NCI-H1694 treated with DMSO at 0.1 percent for 48 hours (cell line): ENCODE measurements around the gene VAV1.
"Not testable (repeated sequence)": the region's sequence is repeated elsewhere in the genome, so short reads cannot be mapped to it uniquely, and the experiment has no call there.

Experiments used
- DNase-seq: peaks from one replicate; lab custom pipeline; 2025; lab: John Stamatoyannopoulos, UW

VAV1 gene

DNA sequence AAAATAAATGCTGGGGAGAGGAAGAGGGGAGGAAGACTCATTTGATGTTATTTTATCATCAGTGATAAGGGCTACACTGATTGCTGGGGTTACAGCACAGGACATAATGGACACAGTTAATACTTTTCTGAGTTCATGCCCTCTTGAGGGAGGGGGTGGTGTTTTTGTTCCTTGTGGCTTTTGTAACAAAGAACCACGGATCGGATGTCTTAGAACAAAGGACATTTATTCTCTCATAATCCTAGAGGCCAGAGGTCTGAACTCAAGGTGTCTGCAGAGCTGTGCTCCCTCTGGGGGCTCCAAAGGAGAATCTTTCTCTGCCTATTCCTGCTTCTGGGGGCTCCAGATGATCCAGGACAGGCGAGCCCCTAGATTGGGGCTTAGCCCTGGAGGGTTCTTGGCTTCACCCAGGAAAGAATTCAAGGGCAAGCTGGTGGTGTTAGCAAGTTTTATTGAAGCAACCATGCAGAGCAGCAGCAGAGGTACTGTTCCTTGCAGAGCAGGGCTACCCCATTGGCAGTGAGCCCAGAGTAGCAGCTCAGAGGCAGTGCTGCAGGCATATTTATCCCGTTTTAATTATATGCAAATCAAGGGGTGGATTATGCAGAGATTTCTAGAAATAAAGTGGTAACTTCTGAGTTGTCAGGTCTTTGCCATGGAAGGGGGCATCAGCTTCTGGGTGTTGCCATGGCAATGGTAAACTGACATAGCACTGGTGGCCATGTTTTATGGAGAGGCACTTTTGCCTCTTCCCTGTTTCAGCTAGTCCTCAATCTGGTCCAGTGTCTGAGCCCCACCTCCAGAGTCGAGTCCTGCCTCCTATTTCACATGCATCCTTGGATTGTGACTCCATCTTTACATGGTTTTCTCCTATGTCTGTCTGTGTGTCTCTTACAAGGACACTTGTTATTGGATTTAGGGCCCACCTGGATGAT lies 18.0 kb downstream of the VAV1 start:
- no peak for DNase-seq

DNA sequence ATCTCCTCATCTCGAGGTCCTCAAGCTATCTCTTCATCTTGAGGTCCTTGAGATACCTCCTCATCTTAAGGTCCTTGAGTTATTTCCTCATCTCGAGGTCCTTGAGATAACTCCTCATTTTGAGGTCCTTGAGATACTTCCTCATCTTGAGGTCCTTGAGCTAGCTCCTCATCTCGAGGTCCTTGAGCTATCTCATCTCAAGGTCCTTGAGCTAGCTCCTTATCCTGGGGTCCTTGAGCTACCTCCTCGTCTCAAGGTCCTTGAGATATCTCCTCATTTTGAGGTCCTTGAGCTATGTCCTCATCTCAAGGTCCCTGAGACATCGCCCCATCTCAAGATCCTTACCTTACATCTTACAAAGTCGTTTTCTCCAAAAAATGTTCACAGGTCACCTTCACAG lies 18.7 kb downstream of the VAV1 start:
- no peak for DNase-seq

- DNase-seq = no peak
Observed at GRCh38 chr19:6793411-6793810, 20.9 kb downstream of the VAV1 start.

GRCh38 chr19:6793973-6794372 lies 21.5 kb downstream of the VAV1 start:
- no peak for DNase-seq

DNA sequence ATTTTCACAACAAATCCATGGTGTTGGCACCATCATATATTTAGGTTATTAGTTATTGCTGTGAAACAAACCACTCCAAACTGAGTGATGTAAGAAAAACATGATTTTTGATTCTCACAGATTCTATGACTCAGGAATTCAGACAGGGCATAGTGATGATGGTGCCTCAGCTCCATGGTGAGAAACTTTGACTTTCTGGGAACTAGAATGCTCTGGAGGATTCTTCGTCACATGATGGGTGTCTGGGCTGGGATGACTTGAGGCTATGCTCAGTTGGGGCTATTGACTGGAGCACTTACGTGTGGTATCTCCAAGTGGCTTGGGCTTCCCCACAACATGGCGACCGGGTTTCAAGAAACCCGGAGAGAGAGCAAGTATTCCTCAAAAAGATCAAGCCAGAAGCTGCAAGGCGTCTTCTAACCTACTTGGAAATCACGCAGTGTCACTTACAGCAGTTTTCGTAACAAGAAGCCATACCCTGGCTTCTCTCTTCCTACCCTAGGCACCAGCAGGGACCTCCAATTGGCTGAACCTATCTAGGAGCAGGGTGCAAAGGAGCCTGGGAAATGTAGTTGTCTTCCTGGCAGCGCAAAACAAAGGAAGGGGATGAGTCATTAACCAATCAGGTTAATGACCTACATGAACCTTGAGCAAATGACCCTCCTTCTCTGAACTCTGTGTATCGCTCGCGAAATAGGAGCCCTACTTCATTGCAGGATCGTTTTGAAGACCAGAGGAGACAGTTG lies 22.4 kb downstream of the VAV1 start:
- DNase-seq = no peak

DNA sequence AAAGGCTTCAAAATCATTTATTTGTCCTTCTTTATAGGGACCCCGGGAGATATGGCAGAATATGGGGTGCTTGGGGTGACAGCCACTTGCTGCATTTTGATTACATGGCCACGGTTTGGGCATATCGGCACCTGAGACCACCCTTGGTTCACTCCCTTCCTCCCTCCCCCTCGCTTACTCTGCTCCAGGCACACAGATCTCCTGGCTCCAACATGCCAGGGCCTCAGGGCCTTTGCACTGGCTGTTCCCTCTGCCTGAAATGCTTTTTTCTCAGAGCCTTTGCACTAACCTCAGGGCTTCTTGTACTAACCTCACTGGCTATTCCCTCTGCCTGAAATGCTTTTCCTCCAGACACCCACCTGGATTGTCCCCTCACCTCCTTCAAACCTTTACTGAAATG lies 23.8 kb downstream of the VAV1 start:
- no peak for DNase-seq

DNA sequence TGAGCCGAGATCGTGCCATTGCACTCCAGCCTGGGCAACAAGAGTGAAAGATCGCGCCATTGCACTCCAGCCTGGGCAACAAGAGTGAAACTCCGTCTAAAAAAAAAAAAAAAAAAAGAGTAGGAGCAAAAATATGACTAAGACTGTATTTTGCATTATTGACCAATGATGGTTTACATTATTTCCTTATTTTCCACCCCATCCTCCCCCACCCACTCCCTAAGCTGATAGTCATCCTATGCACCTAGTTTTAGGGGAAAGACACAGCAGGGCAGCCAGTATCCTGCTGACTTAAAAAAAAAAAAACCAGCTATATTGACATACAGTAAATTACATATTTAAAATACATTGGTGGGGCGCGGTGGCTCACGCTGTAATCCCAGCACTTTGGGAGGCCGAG lies 25.1 kb downstream of the VAV1 start:
- no peak for DNase-seq

DNA sequence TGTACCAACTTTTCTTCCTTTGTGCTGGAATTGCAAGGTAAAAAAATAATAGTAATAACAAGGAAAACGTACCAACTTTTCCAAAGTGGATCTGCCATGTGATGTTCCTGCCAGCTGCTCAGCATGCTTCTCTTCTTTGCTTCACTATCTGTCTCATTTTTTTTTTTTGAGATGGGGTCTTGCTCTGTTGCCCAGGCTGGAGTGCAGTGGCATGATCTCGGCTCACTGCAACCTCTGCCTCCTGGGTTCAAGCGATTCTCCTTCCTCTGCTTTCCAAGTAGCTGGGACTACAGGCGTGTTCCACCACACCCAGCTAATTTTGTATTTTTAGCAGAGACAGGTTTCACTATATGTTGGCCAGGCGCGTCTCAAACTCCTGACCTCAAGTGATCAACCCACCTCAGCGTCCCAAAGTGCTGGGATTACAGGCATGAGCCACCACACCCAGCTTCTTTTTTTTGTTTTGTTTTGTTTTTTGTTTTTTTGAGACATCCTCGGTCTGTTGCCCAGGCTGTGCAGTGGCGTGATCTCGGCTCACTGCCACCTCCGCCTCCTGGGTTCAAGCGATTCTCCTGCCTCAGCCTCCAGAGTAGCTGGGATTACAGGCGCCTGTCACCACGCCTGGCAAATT lies 27.8 kb downstream of the VAV1 start:
- not testable (repeated sequence) for DNase-seq

GRCh38 chr19:6800991-6801484 lies 28.5 kb downstream of the VAV1 start:
- no peak for DNase-seq

- DNase-seq = no peak
Observed at GRCh38 chr19:6801485-6802086, 29.1 kb downstream of the VAV1 start.

- DNase-seq = no peak
Observed at GRCh38 chr19:6802336-6803035, 30.0 kb downstream of the VAV1 start.

GRCh38 chr19:6803036-6803404 lies 30.5 kb downstream of the VAV1 start:
- no peak for DNase-seq

DNA sequence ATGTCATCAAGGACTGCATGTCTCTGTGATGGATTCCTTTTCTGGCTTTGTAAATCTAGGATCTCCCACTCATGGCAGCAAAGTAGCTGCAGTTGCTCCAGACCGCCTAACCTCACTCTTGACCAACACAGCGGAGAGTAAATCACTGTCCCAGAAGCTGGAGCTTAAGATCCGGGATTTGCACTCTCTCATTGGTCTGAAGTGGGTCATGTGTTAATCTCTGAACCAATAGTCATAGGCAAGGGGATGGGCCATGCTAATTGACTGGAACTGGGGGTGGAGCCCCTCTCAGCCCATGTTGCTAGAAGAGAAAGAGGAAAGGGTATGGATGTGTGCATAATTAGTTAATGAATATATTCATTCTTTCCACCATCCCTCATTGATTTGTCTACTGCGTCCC lies 34.0 kb downstream of the VAV1 start:
- no peak for DNase-seq

DNA sequence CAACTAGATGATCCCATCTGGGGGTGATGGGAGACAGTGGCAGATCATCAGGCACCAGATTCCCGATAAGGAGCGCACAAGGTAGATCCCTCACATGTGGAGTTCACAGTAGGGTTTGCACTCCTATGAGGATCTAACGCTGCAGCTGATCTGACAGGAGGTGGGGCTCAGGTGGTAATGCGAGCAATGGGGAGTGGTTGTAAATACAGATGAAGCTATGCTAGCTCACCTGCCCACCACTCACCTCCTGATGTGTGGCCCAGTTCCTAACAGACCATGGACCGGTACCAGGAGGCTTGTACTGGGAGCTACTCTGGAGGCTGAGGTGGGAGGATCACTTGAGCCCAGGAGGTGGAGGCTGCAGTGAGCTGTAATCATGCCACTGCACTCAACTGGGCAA lies 34.8 kb downstream of the VAV1 start:
- DNase-seq = no peak

DNA sequence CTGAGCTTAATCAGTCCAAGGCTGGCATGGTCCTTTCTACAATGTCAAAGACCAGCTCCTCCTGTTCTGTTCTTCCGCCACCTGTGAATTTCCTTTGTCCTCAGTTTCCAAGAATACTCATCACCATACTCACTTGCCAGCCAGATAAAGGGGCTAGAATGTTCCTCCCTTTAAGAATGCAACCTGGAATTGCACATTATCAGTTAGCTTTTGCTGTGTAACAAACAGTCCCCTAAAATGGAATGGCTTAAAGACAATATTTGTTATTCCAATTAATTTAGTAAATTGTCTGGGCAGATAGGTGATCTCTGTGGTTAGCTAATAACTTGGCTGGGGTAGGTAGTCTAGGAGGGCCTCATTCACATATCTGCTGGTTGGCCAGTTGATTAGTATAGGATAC lies 36.0 kb downstream of the VAV1 start:
- no peak for DNase-seq

DNA sequence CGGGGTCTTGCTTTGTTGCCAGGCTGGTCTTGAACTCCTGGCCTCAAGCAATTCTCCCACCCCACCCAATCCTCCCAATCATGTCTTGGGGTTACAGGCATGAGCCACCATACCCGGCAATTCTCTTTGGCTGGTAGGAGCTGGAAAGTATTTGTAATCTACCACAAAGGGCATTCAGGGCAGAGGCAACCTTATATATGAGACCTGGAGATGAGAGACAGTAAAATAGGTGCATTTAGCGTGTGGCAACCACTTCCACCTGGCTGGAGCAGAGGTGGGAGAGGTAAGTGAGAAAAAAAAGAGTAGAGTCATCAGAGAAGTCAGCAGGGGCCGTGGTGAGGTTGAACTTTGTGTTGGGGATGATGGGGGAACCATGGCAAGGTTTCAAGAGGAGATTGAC lies 36.8 kb downstream of the VAV1 start:
- no peak for DNase-seq

DNA sequence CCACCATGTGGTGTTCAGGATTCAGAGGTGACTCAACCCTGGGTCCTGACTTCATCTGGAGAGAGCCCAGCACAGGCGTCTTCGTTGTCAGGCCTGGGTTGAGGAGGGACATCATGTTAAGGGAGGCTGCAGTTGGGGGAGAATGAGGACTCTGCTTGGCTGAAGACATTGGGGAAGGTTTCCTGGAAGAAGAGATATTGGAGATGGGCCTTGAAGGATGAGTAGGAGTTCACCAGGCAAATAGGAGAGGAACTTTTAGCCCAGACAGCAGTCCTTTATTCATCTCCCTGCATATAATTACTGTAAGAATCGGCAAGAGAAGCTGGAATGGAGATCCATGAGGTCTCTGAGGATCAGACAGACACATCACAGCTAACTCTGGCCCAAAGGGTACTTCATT lies 38.9 kb downstream of the VAV1 start:
- DNase-seq = no peak

DNA sequence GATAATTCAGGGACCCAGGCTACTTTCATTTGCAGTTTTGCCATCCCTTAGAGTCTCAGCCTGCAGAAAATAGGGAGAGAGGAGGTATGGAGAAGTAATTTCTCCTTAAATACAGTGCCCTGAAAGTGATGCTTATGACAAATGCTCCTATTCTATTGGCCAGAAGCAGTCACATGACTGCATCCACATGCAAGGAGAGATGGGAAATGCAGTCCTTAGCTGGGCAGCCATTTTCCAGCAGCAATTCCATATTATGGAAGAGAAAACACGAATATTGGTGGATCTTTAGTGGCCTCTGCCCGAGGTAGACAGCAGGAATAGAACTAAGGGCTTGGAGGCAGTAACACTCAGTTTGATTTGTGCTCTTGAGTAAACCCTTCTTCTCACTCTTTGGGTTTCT lies 39.4 kb downstream of the VAV1 start:
- no peak for DNase-seq

DNA sequence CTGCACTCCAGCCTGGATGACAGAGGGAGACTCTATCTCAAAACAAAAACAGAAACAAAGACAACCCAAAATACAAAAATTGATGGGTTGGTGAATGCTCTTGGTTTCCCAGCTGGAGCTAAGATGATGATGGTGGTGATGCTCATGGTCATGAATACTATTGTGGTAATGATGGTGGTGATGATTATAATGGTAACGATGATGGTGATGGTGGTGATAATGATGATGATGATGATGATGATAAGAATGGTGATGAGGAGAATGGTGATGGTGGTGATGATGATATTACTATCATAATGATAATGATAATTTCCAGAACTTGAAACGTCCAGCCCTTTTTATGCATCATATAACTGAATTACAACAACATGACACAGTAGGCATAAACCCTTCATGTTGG lies 40.1 kb downstream of the VAV1 start:
- no peak for DNase-seq

DNA sequence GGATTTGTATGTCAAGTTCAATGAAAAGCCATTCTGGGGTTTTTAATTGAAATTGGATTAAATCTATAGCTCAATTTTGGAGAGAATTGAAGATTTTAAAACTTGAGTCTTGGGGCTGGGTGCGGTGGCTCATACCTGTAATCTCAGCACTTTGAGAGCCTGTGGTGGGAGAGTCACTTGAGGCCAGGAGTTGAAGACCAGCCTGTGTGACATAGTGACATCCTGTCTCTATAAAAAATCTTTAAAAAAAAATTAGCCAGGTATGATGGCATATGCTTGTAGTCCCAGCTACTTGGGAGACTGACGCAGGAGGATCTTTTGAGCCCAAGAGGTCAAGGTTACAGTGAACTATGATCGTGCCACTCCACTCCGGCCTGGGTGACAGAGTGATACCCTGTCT lies 41.2 kb downstream of the VAV1 start:
- no peak for DNase-seq

DNA sequence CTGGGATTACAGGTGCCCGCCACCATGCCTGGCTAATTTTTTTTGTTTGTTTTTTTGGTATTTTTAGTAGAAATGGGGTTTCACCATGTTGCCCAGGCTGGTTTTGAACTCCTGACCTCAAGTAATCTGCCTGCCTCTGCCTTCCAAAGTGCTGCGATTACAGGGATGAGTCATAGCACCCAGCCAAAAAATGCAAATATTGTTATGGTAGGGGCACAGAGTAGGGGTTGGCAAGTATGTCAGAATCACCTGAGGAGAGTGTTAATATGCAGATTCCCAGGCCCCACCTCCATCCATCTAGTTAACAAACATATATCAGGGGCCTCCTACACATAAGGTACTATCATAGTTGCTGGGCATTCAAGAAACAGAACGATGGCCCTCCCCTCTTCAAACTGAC lies 44.7 kb downstream of the VAV1 start:
- DNase-seq = no peak

GRCh38 chr19:6818246-6818645 lies 45.7 kb downstream of the VAV1 start:
- DNase-seq = no peak
